Cardiac fibroblast (primary cell): ENCODE data around the gene ZMPSTE24.
A peak's percentile ranks its signal among the peaks of the same experiment; 100 is the strongest.

Experiments
- DNase-seq, 2 donors: peaks; one replicate each; pipeline versions ENCODE4 v3.0.0 to v3.0.0-alpha.2; 2010; ENCODE audit warnings: low read depth in 2 of 2
- H3K4me3 ChIP-seq, 2 donors: replicated peaks in 1 of 2; 1 replicate in 1 of 2; 2 replicates in 1 of 2; pipeline ENCODE4 v1.5.1; 2011; ENCODE audit warnings: low read depth in 2 of 2, low read length in 2 of 2, mild to moderate bottlenecking in 2 of 2, moderate library complexity in 1 of 2
- TF ChIP-seq, protein P1 (sequence below): IDR thresholded peaks from one replicate; pipeline ENCODE4 v1.5.1; 2011; ENCODE audit warnings: low read depth, mild to moderate bottlenecking, low read length, inconsistent platforms

The ZMPSTE24 gene

DNA sequence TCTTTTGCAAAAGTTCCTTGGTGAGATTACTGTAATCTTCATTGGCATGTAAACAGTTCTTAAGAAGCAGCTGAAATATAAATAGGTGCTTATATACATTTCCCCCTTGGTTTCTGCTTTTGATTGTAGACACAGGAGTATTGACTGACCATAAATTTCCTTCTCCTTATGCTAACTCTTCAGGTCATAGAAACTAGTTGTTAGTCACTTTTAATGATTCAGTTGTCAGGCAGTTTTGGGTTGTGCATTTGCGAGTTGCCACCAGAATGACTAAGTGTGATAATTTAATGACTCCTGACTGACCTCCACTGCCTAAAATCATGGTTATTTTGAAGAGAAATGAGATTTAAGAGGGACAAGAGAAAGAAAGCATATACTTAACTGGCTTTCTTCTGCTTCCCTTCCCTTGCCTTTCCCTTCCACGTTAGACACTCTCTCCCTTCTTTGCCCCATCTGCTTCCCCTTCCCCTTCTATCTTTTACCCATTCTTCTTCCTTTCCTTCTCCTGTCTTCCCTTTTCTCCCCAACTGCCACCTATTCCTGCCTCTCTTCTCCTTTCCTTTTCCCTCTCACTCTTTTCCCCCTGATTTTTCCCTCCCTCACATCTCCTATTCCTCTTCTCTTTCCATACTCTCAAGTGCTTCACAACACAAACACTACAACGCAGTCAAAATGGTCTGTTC, 12.3 kb downstream of the ZMPSTE24 start:
- TF ChIP-seq, protein P1, sequence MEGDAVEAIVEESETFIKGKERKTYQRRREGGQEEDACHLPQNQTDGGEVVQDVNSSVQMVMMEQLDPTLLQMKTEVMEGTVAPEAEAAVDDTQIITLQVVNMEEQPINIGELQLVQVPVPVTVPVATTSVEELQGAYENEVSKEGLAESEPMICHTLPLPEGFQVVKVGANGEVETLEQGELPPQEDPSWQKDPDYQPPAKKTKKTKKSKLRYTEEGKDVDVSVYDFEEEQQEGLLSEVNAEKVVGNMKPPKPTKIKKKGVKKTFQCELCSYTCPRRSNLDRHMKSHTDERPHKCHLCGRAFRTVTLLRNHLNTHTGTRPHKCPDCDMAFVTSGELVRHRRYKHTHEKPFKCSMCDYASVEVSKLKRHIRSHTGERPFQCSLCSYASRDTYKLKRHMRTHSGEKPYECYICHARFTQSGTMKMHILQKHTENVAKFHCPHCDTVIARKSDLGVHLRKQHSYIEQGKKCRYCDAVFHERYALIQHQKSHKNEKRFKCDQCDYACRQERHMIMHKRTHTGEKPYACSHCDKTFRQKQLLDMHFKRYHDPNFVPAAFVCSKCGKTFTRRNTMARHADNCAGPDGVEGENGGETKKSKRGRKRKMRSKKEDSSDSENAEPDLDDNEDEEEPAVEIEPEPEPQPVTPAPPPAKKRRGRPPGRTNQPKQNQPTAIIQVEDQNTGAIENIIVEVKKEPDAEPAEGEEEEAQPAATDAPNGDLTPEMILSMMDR, result no peak
- DNase-seq, result peak in 1 of 2 donors; percentile 16
- no peak overlapping the region for H3K4me3 ChIP-seq

DNA sequence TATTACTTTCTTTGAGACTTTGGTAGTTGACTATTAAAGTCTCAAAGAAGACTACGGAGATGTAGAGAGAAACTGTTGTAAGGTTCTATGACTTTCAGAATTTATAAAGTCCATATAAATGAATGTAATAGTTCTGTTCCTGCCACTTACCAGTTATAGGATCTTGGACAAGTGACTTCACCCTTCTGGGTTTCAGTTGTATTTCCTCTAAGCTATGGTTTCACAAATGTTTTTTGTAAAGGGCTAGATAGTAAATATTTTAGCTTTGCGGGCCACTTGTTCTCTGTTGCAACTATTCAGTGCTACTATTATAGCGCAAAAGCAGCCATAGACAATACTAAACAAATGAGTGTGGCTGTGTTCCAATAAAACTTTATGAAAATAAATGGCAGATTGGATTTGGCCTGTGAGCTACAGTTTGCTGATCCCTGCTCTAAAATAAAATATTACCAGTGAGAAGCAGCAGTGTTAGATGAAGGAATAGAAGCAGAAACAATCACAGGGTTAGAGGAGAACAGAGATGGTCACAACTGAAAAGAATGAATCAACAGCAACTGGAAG, 14.7 kb downstream of the ZMPSTE24 start:
- DNase-seq, result no peak
- TF ChIP-seq, protein P1, result no peak
- H3K4me3 ChIP-seq, result no peak overlapping the region

DNA sequence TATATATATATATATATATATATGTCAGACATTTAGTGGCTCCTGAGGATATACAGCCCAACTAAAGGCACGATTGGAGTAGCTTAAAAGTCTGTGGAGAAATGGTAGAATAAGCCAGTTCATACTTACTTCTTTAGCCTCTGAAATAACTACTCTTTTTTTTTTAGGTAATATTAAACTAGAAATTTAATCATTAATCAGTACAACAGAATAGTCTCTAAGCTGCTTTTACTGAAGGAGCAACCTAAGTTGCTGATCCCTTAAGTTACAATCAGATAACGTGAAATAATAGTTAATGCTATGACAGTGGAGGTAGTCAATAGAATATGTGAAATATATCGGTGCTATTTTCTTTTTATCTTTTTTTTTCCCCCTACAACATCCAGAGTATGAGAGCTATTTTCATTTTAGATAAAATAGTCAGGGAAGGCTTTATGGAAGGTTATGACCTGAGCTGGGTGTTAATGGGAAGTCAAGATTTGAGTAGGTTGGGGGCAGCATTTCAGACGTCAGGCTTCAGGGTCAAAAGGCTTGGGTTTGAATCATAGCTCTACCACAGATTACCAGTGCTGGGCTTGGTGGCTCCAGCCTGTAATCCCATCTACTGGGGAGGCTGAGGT, 15.6 kb downstream of the ZMPSTE24 start:
- no peak for DNase-seq
- TF ChIP-seq, protein P1, result no peak
- H3K4me3 ChIP-seq, result no peak overlapping the region

DNA sequence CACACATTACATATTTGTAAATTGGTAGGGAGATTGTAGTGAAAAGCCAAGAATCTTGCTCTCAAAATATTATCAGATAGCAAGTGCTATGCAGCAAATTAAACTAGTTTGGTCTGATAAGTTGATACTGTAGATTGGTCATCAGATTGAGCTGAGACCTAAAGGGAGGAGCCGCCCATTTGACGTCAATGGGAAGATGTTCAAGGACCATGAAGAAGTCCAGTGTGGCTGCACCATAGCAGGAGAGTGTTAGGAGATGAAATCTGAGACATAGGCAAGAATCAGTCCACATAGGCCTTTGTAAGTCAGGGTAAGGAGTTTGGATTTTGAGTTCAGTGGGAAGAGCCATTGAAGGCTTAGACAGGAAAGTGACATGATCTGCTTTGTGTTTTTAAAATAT, 16.3 kb downstream of the ZMPSTE24 start:
- DNase-seq, result no peak
- no peak overlapping the region for H3K4me3 ChIP-seq
- TF ChIP-seq, protein P1, result no peak

DNA sequence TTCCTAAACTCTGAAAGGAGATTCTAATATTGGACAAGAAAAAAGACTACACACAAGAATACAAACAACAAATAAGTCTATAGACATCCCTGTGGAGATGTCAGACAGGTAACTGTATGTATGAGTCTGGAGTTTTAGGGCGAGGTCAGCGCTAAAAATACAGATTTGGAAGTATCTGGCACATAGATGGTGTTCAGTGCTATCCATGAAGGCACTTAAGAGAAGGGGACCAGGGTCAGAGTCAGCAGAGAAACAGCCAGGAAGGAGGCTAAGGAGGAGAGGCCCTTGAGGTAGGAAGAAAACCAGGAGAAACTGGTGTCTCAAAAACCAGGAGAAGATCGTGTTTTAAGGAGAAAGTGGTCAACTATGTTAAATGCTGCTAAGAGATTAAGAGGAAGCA, 18.1 kb downstream of the ZMPSTE24 start:
- H3K4me3 ChIP-seq, result no peak overlapping the region
- no peak for DNase-seq
- TF ChIP-seq, protein P1, result no peak

DNA sequence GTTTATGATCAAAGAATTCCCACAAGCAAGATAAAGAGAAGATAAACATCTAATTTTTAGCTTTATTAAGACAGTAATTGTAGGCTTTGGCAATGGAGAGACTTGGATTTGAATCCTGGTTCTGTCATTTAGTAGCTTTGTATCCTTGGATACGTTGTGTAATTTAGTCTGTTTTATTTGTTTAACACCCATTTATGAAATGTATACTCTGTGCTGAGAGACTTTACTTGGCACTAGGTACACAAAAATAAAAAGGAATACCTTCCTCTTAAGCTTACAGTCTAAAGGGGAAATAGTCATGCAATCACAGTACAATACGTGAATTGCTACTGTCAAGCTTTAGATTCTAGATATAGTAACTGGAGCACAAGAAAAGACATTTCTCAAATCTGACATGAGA, 23.8 kb downstream of the ZMPSTE24 start:
- no peak overlapping the region for H3K4me3 ChIP-seq
- TF ChIP-seq, protein P1, result no peak
- DNase-seq, result no peak
